ENCODE measurements around the gene ARIH1. TPM values are rescaled to one million over a fixed set of nuclear protein-coding genes. Genes with fewer than 3 reads are reported as not detected.

Gene ARIH1
- total RNA-seq, 1 experiment from 2014 or later = 192 TPM

Other genes with a start within 250 kb of the ARIH1 start
- gene PKM, start 243.1 kb upstream of the ARIH1 start, total RNA-seq (2021; ENCODE audit: unreplicated experiment) = 1,590 TPM
- 85.7 TPM for gene PARP6, start 201.8 kb upstream of the ARIH1 start, total RNA-seq (2021; ENCODE audit: unreplicated experiment)
- gene CELF6, start 154.2 kb upstream of the ARIH1 start, total RNA-seq (2021; ENCODE audit: unreplicated experiment) = not detected
- 199 TPM for gene HEXA, start 98.3 kb upstream of the ARIH1 start, total RNA-seq (2021; ENCODE audit: unreplicated experiment)
- gene TMEM202, start 76.0 kb upstream of the ARIH1 start, total RNA-seq (2021; ENCODE audit: unreplicated experiment) = not detected
- gene GOLGA6B, start 180.4 kb downstream of the ARIH1 start, total RNA-seq (2021; ENCODE audit: unreplicated experiment) = not detected
- 0.21 TPM for gene HIGD2B, start 211.9 kb downstream of the ARIH1 start, total RNA-seq (2021; ENCODE audit: unreplicated experiment)
- gene BBS4, start 211.9 kb downstream of the ARIH1 start, total RNA-seq (2021; ENCODE audit: unreplicated experiment) = 17.9 TPM

Data from Panc1 (cell line).